GM19025 (cell line): ENCODE measurements around the gene LRRC56.

ENCODE experiments used
- ATAC-seq: cut with Tn5 transposase; IDR thresholded peaks from one replicate; pipeline ENCODE4 v1.9.1; 2021; ENCODE audit warnings: mild to moderate bottlenecking, low read depth, moderate library complexity; ENCODE audit not compliant: unreplicated experiment

Gene LRRC56

DNA sequence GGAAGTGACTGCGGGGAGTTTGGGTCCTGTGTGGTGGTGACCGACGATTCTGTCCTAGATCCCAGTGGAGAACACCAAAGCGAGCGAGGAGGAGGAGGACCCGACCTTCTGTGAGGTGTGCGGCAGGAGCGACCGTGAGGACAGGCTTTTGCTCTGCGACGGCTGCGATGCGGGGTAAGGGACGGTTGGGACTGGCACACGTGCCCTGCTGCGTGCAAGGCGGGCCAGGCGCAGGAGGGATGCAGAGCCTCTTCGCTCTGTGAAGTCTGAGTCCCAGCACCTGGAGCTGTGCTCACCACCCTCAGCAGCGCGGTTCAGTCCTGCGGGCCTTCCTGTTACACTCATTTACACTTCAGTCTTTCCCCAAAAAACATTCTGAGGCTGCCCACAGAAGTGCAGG, 55.2 kb downstream of the LRRC56 start:
- no peak for ATAC-seq

DNA sequence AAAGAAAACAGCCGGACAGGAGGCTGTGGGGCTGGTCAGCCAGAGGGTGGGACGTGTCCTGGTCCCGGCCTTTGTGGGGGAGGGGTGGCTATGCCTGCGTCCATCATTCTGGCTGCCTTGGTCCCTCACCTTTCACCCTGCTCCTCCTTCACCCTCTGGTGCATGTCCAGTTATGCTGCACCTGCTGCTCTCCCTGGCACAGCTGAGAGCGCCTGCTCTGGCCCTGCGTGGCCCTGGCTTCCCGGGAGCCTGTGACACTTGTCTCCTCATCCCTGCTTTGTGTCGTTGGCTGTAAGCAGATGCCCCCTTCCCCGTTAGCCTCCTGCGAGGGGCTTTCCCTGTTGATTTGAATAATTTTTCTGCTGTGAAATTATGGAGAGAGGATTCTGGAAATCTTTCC, 55.6 kb downstream of the LRRC56 start:
- no peak for ATAC-seq

GRCh38 chr11:593347-593746, 56.0 kb downstream of the LRRC56 start:
- ATAC-seq, result no peak

DNA sequence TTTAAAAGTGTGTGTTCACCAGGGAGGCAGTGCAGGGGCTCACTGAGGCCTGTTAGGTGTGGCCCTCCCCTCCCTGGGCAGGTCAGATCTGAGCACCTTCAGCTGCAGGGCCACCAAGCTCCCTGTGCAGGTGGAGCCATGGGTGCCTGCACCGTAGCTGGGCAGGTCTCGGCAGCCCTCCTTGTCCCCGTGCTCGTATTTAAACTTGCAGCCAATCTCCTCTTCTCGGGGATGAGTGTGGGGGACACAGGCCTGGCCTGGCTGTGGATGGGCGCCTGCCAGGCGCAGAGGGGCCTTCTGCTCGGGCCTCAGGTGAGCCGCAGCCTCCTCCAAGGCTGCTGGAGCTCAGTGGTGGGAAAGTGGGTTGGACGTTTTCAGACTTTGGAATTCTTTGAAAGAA, 58.1 kb downstream of the LRRC56 start:
- ATAC-seq, result no peak

GRCh38 chr11:596374-596773, 59.0 kb downstream of the LRRC56 start:
- no peak for ATAC-seq

DNA sequence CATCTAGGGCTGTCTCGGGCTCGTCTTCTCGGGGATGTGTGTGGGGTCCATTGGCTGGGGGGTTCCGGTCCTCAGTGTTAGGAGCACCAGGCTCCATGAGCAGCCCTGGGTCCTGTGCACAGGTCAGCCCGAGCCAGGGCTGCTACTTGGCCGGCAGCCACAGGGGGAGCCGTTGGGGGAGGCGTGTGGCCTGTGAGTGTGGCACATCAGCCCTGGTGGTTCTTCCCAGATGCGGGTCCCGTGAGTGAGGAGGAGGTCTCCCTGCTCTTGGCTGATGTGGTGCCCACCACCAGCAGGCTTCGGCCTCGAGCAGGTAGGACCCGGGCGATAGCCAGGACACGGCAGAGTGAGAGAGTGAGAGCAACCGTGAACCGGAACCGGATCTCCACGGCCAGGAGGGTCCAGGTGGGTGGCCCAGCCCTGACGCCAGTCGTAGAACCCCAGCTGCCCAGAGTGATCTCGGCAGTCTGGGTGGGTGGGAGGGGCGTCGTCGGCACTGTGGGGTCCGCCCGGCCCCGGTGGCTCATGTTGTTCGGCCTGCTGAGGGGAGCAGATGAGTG, 59.9 kb downstream of the LRRC56 start:
- no peak for ATAC-seq

DNA sequence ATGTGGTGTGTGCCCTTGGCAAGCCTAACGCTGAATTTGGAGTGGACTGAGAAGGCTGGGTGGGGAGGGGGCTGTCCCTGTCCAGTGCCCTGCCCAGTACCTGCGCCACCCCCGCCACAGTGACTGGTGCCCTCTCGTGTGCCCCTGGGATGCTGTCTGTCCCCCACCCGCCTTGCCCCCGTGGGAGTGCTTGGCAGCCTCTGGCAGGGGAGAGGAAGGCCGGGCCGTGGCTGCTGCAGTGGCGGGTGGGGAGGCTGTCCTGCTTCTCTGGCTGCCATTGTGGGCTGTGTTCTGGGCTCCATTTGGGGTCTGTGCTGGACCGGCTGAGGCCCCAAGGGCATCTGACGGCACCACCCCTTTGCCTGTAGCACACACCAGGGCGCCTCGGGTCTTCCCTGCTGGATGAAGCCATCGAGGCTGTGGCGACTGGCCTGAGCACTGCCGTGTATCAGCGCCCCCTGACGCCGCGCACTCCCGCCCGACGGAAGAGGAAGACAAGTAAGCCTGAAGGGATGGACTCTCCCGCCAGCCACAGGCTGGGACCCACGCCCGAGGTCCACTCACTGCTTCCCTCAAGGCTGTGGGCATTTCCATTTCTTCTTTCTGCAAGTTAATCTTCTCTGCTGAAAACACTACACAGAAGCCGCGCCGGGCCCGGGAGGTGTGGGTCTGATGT, 60.8 kb downstream of the LRRC56 start:
- no peak for ATAC-seq

DNA sequence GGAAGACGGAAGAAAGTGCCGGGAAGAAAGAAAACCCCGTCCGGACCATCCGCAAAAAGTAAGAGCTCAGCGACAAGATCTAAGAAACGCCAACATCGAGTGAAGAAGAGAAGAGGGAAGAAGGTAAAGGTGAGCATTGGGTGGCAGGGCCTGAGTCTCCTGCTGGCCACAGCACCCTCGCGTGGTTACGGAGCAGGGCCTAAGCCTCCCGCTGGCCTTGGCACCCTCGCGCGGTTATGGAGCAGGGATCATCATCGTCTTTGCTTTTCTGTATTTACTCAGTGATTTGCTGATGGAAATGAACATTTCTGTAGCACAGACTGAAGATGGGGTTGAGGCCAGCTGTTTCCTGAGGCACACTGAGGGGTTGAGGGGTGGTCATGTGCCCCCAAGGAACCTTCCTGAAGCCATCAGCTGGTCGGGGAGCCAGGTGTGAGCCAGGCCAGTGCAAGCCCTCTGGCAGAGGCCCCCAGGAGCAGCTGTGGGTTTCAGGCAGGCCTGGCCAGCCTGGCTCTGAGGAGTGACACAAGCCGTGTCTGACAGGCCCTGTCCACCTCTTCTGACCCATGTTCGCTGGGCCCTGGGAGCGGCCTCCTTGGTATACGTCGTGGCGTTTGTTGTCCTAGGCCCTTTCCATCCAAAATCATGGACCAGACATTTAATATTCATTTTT, 64.4 kb downstream of the LRRC56 start:
- ATAC-seq, result no peak

GRCh38 chr11:603154-603553, 65.8 kb downstream of the LRRC56 start:
- no peak for ATAC-seq
